ENCODE results near the gene P2RY11. TPM values are rescaled to one million over a fixed set of nuclear protein-coding genes. Genes with fewer than 3 reads are reported as not detected.

P2RY11 gene
- total and polyA plus RNA-seq, 2 donors (not counting 1 experiment from before 2014, with no cell fraction given), result 25.8 to 27.1 TPM

GRCh38 chr19:10112895-10113591 is 1.6 kb downstream of the P2RY11 start:
- Histone ChIP-seq H3K27me3 (replicated peaks in 1 of 4; ENCODE audit: control extremely low read depth in 1 of 4, control insufficient read depth in 3 of 4, insufficient read depth in 4 of 4, low read length in 3 of 4) (no peaks in the 10 kb centered on the region), H3K79me2 (ENCODE audit: control insufficient read depth, insufficient read depth, low read length) (peaks cover 36% of the 10 kb centered on the region), H3K27ac (ENCODE audit: low read length in 2 of 2) (peak overlapping the region in 1 of 2 donors; percentile 40), H3K4me2 (replicated peaks; ENCODE audit: low read depth, low read length, poor library complexity, severe bottlenecking) (peak overlapping the region; percentile 67), H3K36me3 (replicated peaks in 1 of 2; ENCODE audit: control extremely low read depth in 1 of 2, control insufficient read depth in 1 of 2, extremely low read depth in 1 of 2, insufficient read depth in 2 of 2, low read length in 1 of 2) (peaks cover 0 to 69% of the 10 kb centered on the region in 2 experiments), H3K9me3 (ENCODE audit: control extremely low read depth in 1 of 3, control insufficient read depth in 2 of 3, insufficient read depth in 1 of 3, low read length in 2 of 3) (peaks cover 0 to 6% (median 0%) of the 10 kb centered on the region in 3 donors), H3K4me1 (ENCODE audit: control insufficient read depth in 2 of 2, insufficient read depth in 2 of 2, low read length in 2 of 2) (peaks cover 27 to 35% of the 10 kb centered on the region in 2 donors), H4K20me1 (ENCODE audit: control insufficient read depth, insufficient read depth, low read length, poor library complexity, severe bottlenecking) (peaks cover 75% of the 10 kb centered on the region), H3K9ac (ENCODE audit: low read length) (no peak overlapping the region), H3K4me3 (ENCODE audit: control extremely low read depth in 1 of 5, extremely low read depth in 1 of 5, insufficient read depth in 1 of 5, low read depth in 2 of 5, low read length in 4 of 5) (peak overlapping the region in 1 of 5 experiments; percentile 9), H2AFZ (ENCODE audit: insufficient read depth, low read depth, low read length, poor library complexity, severe bottlenecking) (no peak overlapping the region)
- ATAC-seq (ENCODE audit: low read depth) (peak; percentile 48), DNase-seq (peak; percentile 78)
- 45% methylated on average over 25 of the region's 25 CpGs for WGBS (ENCODE audit: insufficient coverage)
- CTCF ChIA-PET, result interaction anchor here (0.5 to 15.9 kb wide), 17 partner anchors 11 to 315 kb away, joined by 3 to 263 read pairs (median 4); partner anchors contain the start of genes ANGPTL6, MRPL4 and PPAN
- POLR2A ChIA-PET, result interaction anchor here (0.5 to 6.6 kb wide), 4 partner anchors 11 to 527 kb away, joined by 3 to 62 read pairs (median 12); partner anchors contain the start of gene ANGPTL6
- intact Hi-C loops (cut with micrococcal nuclease), result loop anchor here (1.0 to 2.0 kb wide), 4 partner anchors 14 to 182 kb away; no protein-coding TSS in a partner anchor
- H3K9me3 Mint-ChIP-seq (ENCODE audit: insufficient read depth), result no peaks in the 10 kb centered on the region
- TF ChIP-seq CTCF (IDR thresholded peaks at IDR 0.05), result peak; percentile 76
- no peak for TF ChIP-seq EZH2 (IDR thresholded peaks at IDR 0.05; ENCODE audit: borderline replicate concordance, insufficient read depth, low read depth, low read length, poor library complexity, severe bottlenecking)
- H3K4me1 Mint-ChIP-seq, result peaks cover 38% of the 10 kb centered on the region
- H3K27ac Mint-ChIP-seq, result peak overlapping the region; percentile 90
- peak overlapping the region; percentile 81 for H3K4me3 Mint-ChIP-seq
- H3K27me3 Mint-ChIP-seq, result no peaks in the 10 kb centered on the region

GRCh38 chr19:10113592-10113963 is 2.1 kb downstream of the P2RY11 start:
- no peak for DNase-seq
- peaks cover 37% of the 10 kb centered on the region for H3K4me1 Mint-ChIP-seq
- peaks cover 33% of the 10 kb centered on the region for H3K79me2 ChIP-seq (ENCODE audit: control insufficient read depth, insufficient read depth, low read length)
- H3K4me3 ChIP-seq (ENCODE audit: control extremely low read depth in 1 of 5, extremely low read depth in 1 of 5, insufficient read depth in 1 of 5, low read depth in 2 of 5, low read length in 4 of 5), result no peak overlapping the region
- no peak overlapping the region for H3K9ac ChIP-seq (ENCODE audit: low read length)
- no peaks in the 10 kb centered on the region for H3K27me3 Mint-ChIP-seq
- ATAC-seq (ENCODE audit: low read depth), result no peak
- H3K4me3 Mint-ChIP-seq, result no peak overlapping the region
- H4K20me1 ChIP-seq (ENCODE audit: control insufficient read depth, insufficient read depth, low read length, poor library complexity, severe bottlenecking), result peaks cover 76% of the 10 kb centered on the region
- no peaks in the 10 kb centered on the region for H3K27me3 ChIP-seq (replicated peaks in 1 of 4; ENCODE audit: control extremely low read depth in 1 of 4, control insufficient read depth in 3 of 4, insufficient read depth in 4 of 4, low read length in 3 of 4)
- H3K9me3 Mint-ChIP-seq (ENCODE audit: insufficient read depth), result no peaks in the 10 kb centered on the region
- H3K9me3 ChIP-seq (ENCODE audit: control extremely low read depth in 1 of 3, control insufficient read depth in 2 of 3, insufficient read depth in 1 of 3, low read length in 2 of 3), result peaks cover 0 to 6% (median 0%) of the 10 kb centered on the region in 3 donors
- ChIA-PET CTCF (interaction anchor here (0.5 to 15.9 kb wide), 15 partner anchors 12 to 275 kb away, joined by 3 to 263 read pairs (median 4); partner anchors contain the start of genes ANGPTL6, MRPL4 and PPAN), POLR2A (interaction anchor here (0.5 to 6.6 kb wide), 5 partner anchors 12 to 527 kb away, joined by 3 to 62 read pairs (median 5); partner anchors contain the start of gene ANGPTL6)
- TF ChIP-seq CTCF (IDR thresholded peaks at IDR 0.05), result peak; percentile 1
- TF ChIP-seq EZH2 (IDR thresholded peaks at IDR 0.05; ENCODE audit: borderline replicate concordance, insufficient read depth, low read depth, low read length, poor library complexity, severe bottlenecking), result no peak
- 85% methylated on average over 19 of the region's 19 CpGs for WGBS (ENCODE audit: insufficient coverage)
- peak overlapping the region in 1 of 2 donors; percentile 40 for H3K27ac ChIP-seq (ENCODE audit: low read length in 2 of 2)
- no peak overlapping the region for H3K27ac Mint-ChIP-seq
- H2AFZ ChIP-seq (ENCODE audit: insufficient read depth, low read depth, low read length, poor library complexity, severe bottlenecking), result no peak overlapping the region
- H3K36me3 ChIP-seq (replicated peaks in 1 of 2; ENCODE audit: control extremely low read depth in 1 of 2, control insufficient read depth in 1 of 2, extremely low read depth in 1 of 2, insufficient read depth in 2 of 2, low read length in 1 of 2), result peaks cover 0 to 64% of the 10 kb centered on the region in 2 experiments
- intact Hi-C loops (cut with micrococcal nuclease), result loop anchor here (1.0 to 2.0 kb wide), 4 partner anchors 14 to 182 kb away; no protein-coding TSS in a partner anchor
- peak overlapping the region; percentile 67 for H3K4me2 ChIP-seq (replicated peaks; ENCODE audit: low read depth, low read length, poor library complexity, severe bottlenecking)
- H3K4me1 ChIP-seq (ENCODE audit: control insufficient read depth in 2 of 2, insufficient read depth in 2 of 2, low read length in 2 of 2), result peaks cover 28 to 37% of the 10 kb centered on the region in 2 donors

All from B cell (primary cell).